Heart left ventricle (tissue), 16 donors: ENCODE results near the gene FFAR3. TPM values are rescaled to one million over a fixed set of nuclear protein-coding genes. Genes with fewer than 3 reads are reported as not detected.

ENCODE experiments used
- ATAC-seq, 4 donors: fragments of 200-7000 bp; cut with Tn5 transposase; one replicate each; pipeline ENCODE4 v1.9.1; 2020 to 2022; ENCODE audit warnings: moderate library complexity in 4 of 4, mild to moderate bottlenecking in 3 of 4, moderate number of reproducible peaks in 1 of 4
- DNase-seq, 5 donors: peaks; one replicate each; pipeline ENCODE4 v3.0.0-alpha.2; 2020
- H3K27ac ChIP-seq, 12 donors: fragments of 200-600 bp; sonication (generic) in 4 of 12; one replicate each; pipeline versions ENCODE4 v1.5.0 to v1.8.0; 2016 to 2022; ENCODE audit warnings: mild to moderate bottlenecking in 2 of 12
- H3K27me3 ChIP-seq, 9 donors: fragments of 200-600 bp; sonication (generic) in 2 of 9; one replicate each; pipeline versions ENCODE4 v1.5.1 to v1.8.0; 2016 to 2022; ENCODE audit warnings: mild to moderate bottlenecking in 3 of 9
- H3K36me3 ChIP-seq, 9 donors: fragments of 200-600 bp; sonication (generic) in 2 of 9; one replicate each; pipeline versions ENCODE4 v1.5.0 to v1.8.0; 2018 to 2022; ENCODE audit warnings: mild to moderate bottlenecking in 2 of 9
- H3K4me1 ChIP-seq, 12 donors: fragments of 200-600 bp; sonication (generic) in 4 of 12; one replicate each; pipeline versions ENCODE4 v1.5.0 to v1.8.0; 2016 to 2022; ENCODE audit warnings: mild to moderate bottlenecking in 3 of 12
- H3K4me3 ChIP-seq, 12 donors: fragments of 200-600 bp; sonication (generic) in 4 of 12; one replicate each; pipeline versions ENCODE4 v1.5.0 to v1.8.0; 2017 to 2022; ENCODE audit warnings: mild to moderate bottlenecking in 9 of 12, moderate library complexity in 4 of 12
- H3K9me3 ChIP-seq, 12 donors: fragments of 200-600 bp; sonication (generic) in 4 of 12; one replicate each; pipeline versions ENCODE4 v1.5.0 to v1.8.0; 2016 to 2022; ENCODE audit warnings: mild to moderate bottlenecking in 1 of 12
- POLR2A ChIP-seq, 2 donors: fragments of 450-650 bp; IDR thresholded peaks; one replicate each; pipeline ENCODE4 v1.6.1; 2017; ENCODE audit warnings: antibody characterized with exemption in 2 of 2, mild to moderate bottlenecking in 2 of 2, moderate library complexity in 2 of 2
- WGBS, 4 donors: extraction: QIAGEN DNeasy Blood & Tissue Kit in 2 of 4; methylation state at CpG; one replicate each; pipeline versions ENCODE4 v1.1.5 to v1.1.7; 2013 to 2018; 5-methylcytosine and 5-hydroxymethylcytosine counted together
- intact Hi-C, 10 donors: fragments of 100-400 bp; cut with DNase I; formaldehyde crosslinking; loops; one replicate each; pipeline versions ENCODE4 v1.11.1 to v1.14.2; 2022
- polyA plus RNA-seq, 2 donors: library from polyadenylated mRNA; stranded (reverse); fragments of 200-250 nt; gene quantifications; one replicate each; pipeline ENCODE4 v1.2.3, GENCODE V29; 2013
- total RNA-seq, 9 donors: library from RNA; depleted of rRNA in 2 of 9; stranded (reverse); fragments of >200 nt in 2 of 9; fragmentation: NEBNext Ultra II Directional in 3 of 9; extraction: Animal tissue kit (Norgen Biotek cat#: 25700) in 3 of 9; gene quantifications; one replicate each; pipeline versions ENCODE4 v1.1.0 to v1.2.4, GENCODE V29; 2016 to 2023
- TF ChIP-seq, protein P1 (sequence below), 12 donors: fragments of 200-600 bp; sonication (generic) in 4 of 12; IDR thresholded peaks; one replicate each; pipeline versions ENCODE4 v1.5.0 to v1.8.0; 2018 to 2022; ENCODE audit warnings: antibody characterized with exemption in 12 of 12, mild to moderate bottlenecking in 5 of 12
- donor health status: ischemic (EF 13 %, LVEDD 7.1; RV severe dilation, severe dysfunction).
- donor health status: healthy with polysubstance abuse.
- donor health status: DM: no; HTN: yes; CAD: no.
- donor health status: DM: no; HTN: no; CAD: no.
- donor health status: ischemic (EF 25% LVEDD 6.9; RV normal size, moderate dysfunction).
- donor health status: ischemic (EF 25% LVEDD 5.7; RV mildly dilated, moderate dysfunction).
- donor health status: healthy.
- donor health status: DM: yes; HTN: yes; CAD: no.
- donor health status: ischemic (EF 35%, LVEDD 5.7; RV mildly dilated, moderate dysfunction).
- donor health status: nonischemic (EF 11% LVEDD 7.7; RV severe dilation, severe dysfunction).
- donor health status: DM: yes; HTN: yes; CAD: no.
- donor health status: PGD.
- donor health status: ischemic (EF 29% LVEDD 5.4; RV normal size, mild dysfunction).
- donor health status: nonischemic (EF 23%, LVEDD 6.1; RV moderate dilation, normal function).

FFAR3 gene
- total and polyA plus RNA-seq, 11 donors = 0.11 to 0.96 (median 0.15) TPM; not detected in 8

DNA sequence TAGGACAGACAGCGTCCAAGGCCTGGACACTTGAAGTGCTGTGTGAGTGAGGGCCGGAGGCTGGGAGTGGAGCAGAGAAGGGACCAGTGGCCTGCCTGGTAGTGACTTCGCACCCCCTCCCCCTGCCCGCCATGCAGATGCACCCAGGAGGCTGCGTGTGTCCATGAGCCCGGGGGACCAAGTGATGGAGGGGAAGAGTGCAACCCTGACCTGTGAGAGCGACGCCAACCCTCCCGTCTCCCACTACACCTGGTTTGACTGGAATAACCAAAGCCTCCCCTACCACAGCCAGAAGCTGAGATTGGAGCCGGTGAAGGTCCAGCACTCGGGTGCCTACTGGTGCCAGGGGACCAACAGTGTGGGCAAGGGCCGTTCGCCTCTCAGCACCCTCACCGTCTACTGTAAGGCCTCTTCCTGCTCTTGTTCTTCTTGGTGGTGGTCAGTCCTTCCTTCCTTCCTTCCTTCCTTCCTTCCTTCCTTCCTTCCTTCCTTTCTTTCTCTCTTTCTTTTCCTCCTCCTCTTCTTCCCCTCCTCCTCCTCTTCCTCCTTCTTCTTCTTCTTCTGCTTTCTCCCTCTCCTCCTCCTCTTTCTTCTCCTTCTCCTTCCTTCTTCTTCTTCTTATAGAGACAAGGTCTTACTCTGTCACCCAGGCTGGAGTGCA is 16.6 kb upstream of the FFAR3 start:
- Histone ChIP-seq H3K4me1 (peaks cover 0 to 9% (median 0%) of the 10 kb centered on the region in 12 donors), H3K9me3 (no peaks in the 10 kb centered on the region), H3K27ac (no peak overlapping the region), H3K27me3 (peaks cover 0 to 5% (median 0%) of the 10 kb centered on the region in 9 donors), H3K4me3 (no peak overlapping the region), H3K36me3 (no peaks in the 10 kb centered on the region)
- no peak for DNase-seq
- 76 to 89% (median 81%) methylated on average over 14 of the region's 14 CpGs for WGBS, 4 donors
- no peak for TF ChIP-seq POLR2A (IDR thresholded peaks at IDR 0.05)
- TF ChIP-seq, protein P1, sequence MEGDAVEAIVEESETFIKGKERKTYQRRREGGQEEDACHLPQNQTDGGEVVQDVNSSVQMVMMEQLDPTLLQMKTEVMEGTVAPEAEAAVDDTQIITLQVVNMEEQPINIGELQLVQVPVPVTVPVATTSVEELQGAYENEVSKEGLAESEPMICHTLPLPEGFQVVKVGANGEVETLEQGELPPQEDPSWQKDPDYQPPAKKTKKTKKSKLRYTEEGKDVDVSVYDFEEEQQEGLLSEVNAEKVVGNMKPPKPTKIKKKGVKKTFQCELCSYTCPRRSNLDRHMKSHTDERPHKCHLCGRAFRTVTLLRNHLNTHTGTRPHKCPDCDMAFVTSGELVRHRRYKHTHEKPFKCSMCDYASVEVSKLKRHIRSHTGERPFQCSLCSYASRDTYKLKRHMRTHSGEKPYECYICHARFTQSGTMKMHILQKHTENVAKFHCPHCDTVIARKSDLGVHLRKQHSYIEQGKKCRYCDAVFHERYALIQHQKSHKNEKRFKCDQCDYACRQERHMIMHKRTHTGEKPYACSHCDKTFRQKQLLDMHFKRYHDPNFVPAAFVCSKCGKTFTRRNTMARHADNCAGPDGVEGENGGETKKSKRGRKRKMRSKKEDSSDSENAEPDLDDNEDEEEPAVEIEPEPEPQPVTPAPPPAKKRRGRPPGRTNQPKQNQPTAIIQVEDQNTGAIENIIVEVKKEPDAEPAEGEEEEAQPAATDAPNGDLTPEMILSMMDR (IDR thresholded peaks at IDR 0.05) = no peak
- no peak for ATAC-seq
- intact Hi-C loops = no loop called here

DNA sequence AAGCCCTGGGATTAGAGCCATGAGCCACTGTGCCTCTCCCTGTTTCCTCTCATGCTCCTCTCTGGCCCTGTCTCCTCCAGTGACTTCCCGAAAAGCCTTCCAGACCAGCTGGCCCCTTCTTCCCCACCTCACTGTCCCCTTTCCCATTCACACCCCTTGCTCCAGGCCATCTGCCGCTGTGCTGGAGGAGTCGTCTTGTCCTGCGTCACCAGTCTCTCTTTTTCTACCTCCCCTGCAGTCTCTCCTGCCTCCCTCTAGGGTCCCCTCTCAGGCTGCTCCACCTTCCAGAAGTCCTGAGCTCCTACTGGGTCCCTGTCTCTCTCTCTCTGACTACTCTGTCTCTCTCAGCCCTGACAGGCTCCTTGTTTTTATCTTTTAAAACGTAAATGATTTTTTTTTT is 15.8 kb upstream of the FFAR3 start:
- TF ChIP-seq, protein P1 (IDR thresholded peaks at IDR 0.05) = no peak
- TF ChIP-seq POLR2A (IDR thresholded peaks at IDR 0.05) = no peak
- peaks cover 0 to 5% (median 0%) of the 10 kb centered on the region in 9 donors for H3K27me3 ChIP-seq
- 49 to 66% (median 52%) methylated on average over 5 of the region's 5 CpGs for WGBS, 4 donors
- peaks cover 0 to 16% (median 0%) of the 10 kb centered on the region in 12 donors for H3K4me1 ChIP-seq
- no peaks in the 10 kb centered on the region for H3K9me3 ChIP-seq
- DNase-seq (no peak), ATAC-seq (no peak)
- no peak overlapping the region for H3K27ac ChIP-seq
- no peaks in the 10 kb centered on the region for H3K36me3 ChIP-seq
- intact Hi-C loops = no loop called here
- no peak overlapping the region for H3K4me3 ChIP-seq

DNA sequence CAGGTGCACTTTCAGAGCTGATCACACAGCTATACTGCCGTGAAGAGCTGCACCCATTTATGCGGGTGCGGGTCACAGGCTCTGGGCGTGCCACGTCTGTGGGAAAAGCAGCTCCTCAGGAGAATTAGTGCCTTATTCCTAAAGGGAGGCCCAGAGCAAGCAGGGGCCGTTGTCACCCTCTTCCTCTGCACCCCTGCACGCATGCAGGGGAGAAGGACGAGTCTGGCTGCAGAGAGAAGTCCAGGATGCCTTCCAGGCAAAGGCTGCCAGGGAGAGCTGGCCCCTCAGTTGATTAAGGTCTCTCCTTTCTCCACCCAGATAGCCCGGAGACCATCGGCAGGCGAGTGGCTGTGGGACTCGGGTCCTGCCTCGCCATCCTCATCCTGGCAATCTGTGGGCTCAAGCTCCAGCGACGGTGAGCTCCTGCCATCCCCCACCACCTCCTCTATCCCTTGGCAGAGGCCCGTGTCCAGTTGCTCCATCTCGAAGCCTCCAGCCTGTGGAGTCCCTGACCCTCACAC is 13.7 kb upstream of the FFAR3 start:
- Histone ChIP-seq H3K4me3 (no peak overlapping the region), H3K9me3 (no peaks in the 10 kb centered on the region), H3K36me3 (no peaks in the 10 kb centered on the region), H3K4me1 (peaks cover 0 to 26% (median 0%) of the 10 kb centered on the region in 12 donors), H3K27me3 (peaks cover 0 to 9% (median 0%) of the 10 kb centered on the region in 9 donors), H3K27ac (no peak overlapping the region)
- TF ChIP-seq, protein P1 (IDR thresholded peaks at IDR 0.05) = no peak
- TF ChIP-seq POLR2A (IDR thresholded peaks at IDR 0.05) = no peak
- peak in 1 of 5 donors; percentile 33 for DNase-seq
- 76 to 85% (median 83%) methylated on average over 13 to 17 of the region's 17 CpGs for WGBS, 4 donors
- ATAC-seq = no peak
- intact Hi-C loops = no loop called here

DNA sequence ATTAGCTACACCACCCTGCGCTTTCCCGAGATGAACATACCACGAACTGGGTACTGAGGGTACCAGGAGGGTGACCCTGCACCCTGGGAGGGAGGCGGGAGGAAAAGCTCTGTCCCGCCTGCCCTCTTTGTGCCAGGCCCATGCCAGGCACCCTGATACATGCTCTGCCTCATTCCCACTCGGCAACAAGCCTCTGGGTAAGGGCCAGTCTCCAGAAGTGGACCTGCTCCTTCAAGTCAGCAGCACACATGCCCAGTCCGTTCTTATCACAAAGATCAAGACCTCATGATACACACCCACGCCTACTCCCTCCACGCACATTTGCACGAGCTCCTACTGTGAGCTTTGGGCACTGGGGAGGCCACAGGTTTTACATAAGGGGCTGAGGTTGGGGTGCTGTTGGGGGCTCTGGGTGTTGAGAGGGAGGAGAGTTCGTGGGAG is 12.6 kb upstream of the FFAR3 start:
- ATAC-seq (no peak), DNase-seq (no peak)
- intact Hi-C loops = no loop called here
- Histone ChIP-seq H3K4me3 (no peak overlapping the region), H3K36me3 (no peaks in the 10 kb centered on the region), H3K27me3 (peaks cover 0 to 9% (median 0%) of the 10 kb centered on the region in 9 donors), H3K27ac (no peak overlapping the region), H3K4me1 (peaks cover 0 to 26% (median 0%) of the 10 kb centered on the region in 12 donors), H3K9me3 (no peaks in the 10 kb centered on the region)
- 70 to 78% (median 73%) methylated on average over 10 to 11 of the region's 11 CpGs for WGBS, 4 donors
- TF ChIP-seq, protein P1 (IDR thresholded peaks at IDR 0.05) = no peak
- no peak for TF ChIP-seq POLR2A (IDR thresholded peaks at IDR 0.05)
